Lower leg skin (tissue), 3 donors: ENCODE data around the gene ASMTL.
"Not testable (repeated sequence)": the region's sequence is repeated elsewhere in the genome, so short reads cannot be mapped to it uniquely, and the experiment has no call there.

Experiments
- CTCF ChIP-seq, 3 donors: fragments of 450-650 bp; IDR thresholded peaks; one replicate each; pipeline ENCODE4 v1.5.1; 2016; ENCODE audit warnings: antibody characterized with exemption in 3 of 3, mild to moderate bottlenecking in 3 of 3, moderate library complexity in 2 of 3
- POLR2A ChIP-seq, 2 donors: fragments of 450-650 bp; IDR thresholded peaks; one replicate each; pipeline ENCODE4 v1.6.1; 2016 to 2017; ENCODE audit warnings: antibody characterized with exemption in 2 of 2, mild to moderate bottlenecking in 1 of 2, moderate library complexity in 1 of 2

GRCh38 chrX:1366363-1366762 lies 86.3 kb downstream of the ASMTL start:
- TF ChIP-seq CTCF, POLR2A (IDR thresholded peaks at IDR 0.05): not testable (repeated sequence)
